Midbrain (tissue), 1 donor: Measurements from ENCODE around the gene PTPRZ1.

ENCODE experiments used
- DNase-seq: peaks from one replicate; lab custom pipeline; 2025; lab: John Stamatoyannopoulos, UW

The PTPRZ1 gene

GRCh38 chr7:121891731-121892130, 18.8 kb downstream of the PTPRZ1 start:
- DNase-seq, result no peak

- no peak for DNase-seq
Observed at GRCh38 chr7:121901026-121901425, 28.1 kb downstream of the PTPRZ1 start.

GRCh38 chr7:121904120-121904519, 31.2 kb downstream of the PTPRZ1 start:
- DNase-seq, result no peak

- DNase-seq, result no peak
Observed at GRCh38 chr7:121908042-121908441, 35.1 kb downstream of the PTPRZ1 start.

GRCh38 chr7:121909716-121910345, 36.9 kb downstream of the PTPRZ1 start:
- DNase-seq, result no peak

- DNase-seq, result no peak
Observed at GRCh38 chr7:121913947-121914675, 41.1 kb downstream of the PTPRZ1 start.

GRCh38 chr7:121914676-121915279, 41.8 kb downstream of the PTPRZ1 start:
- peak; percentile 17 for DNase-seq

GRCh38 chr7:121916211-121916610, 43.2 kb downstream of the PTPRZ1 start:
- no peak for DNase-seq

GRCh38 chr7:121919986-121920385, 47.0 kb downstream of the PTPRZ1 start:
- DNase-seq, result no peak

- DNase-seq, result no peak
Observed at GRCh38 chr7:121924269-121925186, 51.6 kb downstream of the PTPRZ1 start.

- no peak for DNase-seq
Observed at GRCh38 chr7:121931149-121931902, 58.4 kb downstream of the PTPRZ1 start.

GRCh38 chr7:121932768-121933167, 59.8 kb downstream of the PTPRZ1 start:
- no peak for DNase-seq

- no peak for DNase-seq
Observed at GRCh38 chr7:121936951-121937623, 64.1 kb downstream of the PTPRZ1 start.

- no peak for DNase-seq
Observed at GRCh38 chr7:121938429-121938996, 65.6 kb downstream of the PTPRZ1 start.

- DNase-seq, result no peak
Observed at GRCh38 chr7:121940918-121941317, 68.0 kb downstream of the PTPRZ1 start.

- no peak for DNase-seq
Observed at GRCh38 chr7:121941830-121942229, 68.9 kb downstream of the PTPRZ1 start.

- DNase-seq, result no peak
Observed at GRCh38 chr7:121945066-121945465, 72.1 kb downstream of the PTPRZ1 start.

GRCh38 chr7:121945480-121946236, 72.7 kb downstream of the PTPRZ1 start:
- no peak for DNase-seq

GRCh38 chr7:121953164-121953563, 80.2 kb downstream of the PTPRZ1 start:
- DNase-seq, result no peak

- no peak for DNase-seq
Observed at GRCh38 chr7:121953601-121954000, 80.6 kb downstream of the PTPRZ1 start.
